ENCODE results near the gene INPP4B. TPM values are rescaled to one million over a fixed set of nuclear protein-coding genes. Genes with fewer than 3 reads are reported as not detected.
A peak's percentile ranks its signal among the peaks of the same experiment; 100 is the strongest.

The INPP4B gene
- total RNA-seq, 1 donor from 2014 or later = 12.0 TPM

GRCh38 chr4:142463206-142463605 lies 382.9 kb downstream of the INPP4B start:
- no peak for DNase-seq (ENCODE audit: low read depth)

DNA sequence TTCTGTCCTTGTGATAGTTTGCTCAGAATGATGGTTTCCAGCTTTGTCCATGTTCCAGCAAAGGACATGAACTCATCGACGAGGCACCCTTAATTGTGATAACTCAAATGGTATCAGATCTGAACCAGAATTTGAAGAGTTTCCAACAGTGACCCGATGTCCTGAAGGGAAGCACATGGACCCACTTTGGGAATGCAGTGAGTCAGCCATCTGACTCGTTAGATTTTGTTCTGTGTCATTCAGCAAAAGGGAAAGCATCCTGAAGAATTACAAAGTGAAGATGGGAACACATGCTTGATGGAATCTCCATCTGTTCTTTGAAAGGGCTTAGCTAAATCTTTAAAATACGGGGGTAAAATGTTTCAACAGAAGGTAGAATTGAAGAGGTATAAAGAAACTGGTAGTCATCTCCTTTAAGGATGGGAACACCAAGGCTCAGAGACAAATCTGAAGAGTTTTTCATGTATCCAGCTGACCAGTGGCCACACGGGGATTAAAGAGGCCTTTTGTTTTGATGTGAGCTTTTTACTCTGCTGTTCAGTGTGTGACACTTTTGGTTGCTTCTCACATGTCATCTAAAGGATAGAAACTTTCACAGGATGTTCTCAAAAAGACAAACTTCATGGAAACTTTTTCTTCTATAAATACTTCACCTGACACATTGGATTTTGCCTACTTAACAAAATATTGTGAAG lies 393.8 kb downstream of the INPP4B start:
- DNase-seq (ENCODE audit: low read depth) = no peak
- no peak for TF ChIP-seq CTCF (conservative IDR thresholded peaks at IDR 0.05; ENCODE audit: low read depth, low read length)
- H3K4me3 ChIP-seq (ENCODE audit: low read depth, low read length) = no peak overlapping the region

More at GRCh38 chr4:142463206-142463605, 382.9 kb downstream of the INPP4B start:
- H3K4me3 ChIP-seq (ENCODE audit: low read depth, low read length) = no peak overlapping the region
- no peak for TF ChIP-seq CTCF (conservative IDR thresholded peaks at IDR 0.05; ENCODE audit: low read depth, low read length)

DNA sequence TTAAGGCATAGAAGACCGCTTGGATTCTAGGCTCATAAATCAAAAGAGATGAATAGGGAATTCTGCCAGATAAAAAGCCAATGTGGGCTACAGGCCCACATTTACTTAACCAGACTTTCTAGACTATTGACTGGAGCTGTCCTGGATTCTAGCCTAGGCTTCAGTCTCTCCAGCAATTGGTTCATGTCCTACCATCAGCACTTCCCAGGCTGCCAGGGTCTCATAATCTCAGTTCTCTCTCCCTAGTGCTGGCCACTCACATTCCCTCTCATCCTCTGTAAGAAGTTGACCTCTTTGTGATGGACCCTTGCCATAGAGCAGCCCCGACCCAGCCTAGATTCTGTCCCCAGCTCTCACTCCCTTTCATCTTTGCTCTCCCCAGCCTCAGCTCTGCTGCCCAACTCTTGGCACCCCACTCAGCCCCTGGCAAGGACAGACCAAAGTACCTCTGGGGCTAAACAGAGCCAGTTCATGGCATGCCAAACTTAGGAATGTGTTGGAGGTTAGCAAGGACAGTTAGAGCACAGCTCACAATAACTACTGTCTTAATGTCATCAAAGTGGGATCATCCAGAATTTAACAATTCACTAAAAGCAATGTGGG lies 396.2 kb downstream of the INPP4B start:
- TF ChIP-seq CTCF (conservative IDR thresholded peaks at IDR 0.05; ENCODE audit: low read depth, low read length) = no peak
- DNase-seq (ENCODE audit: low read depth) = no peak

GRCh38 chr4:142447009-142447408 lies 399.1 kb downstream of the INPP4B start:
- no peak for TF ChIP-seq CTCF (conservative IDR thresholded peaks at IDR 0.05; ENCODE audit: low read depth, low read length)
- no peak for DNase-seq (ENCODE audit: low read depth)
- H3K4me3 ChIP-seq (ENCODE audit: low read depth, low read length) = no peak overlapping the region

More for the DNA sequence above, 396.2 kb downstream of the INPP4B start:
- H3K4me3 ChIP-seq (ENCODE audit: low read depth, low read length) = no peak overlapping the region

DNA sequence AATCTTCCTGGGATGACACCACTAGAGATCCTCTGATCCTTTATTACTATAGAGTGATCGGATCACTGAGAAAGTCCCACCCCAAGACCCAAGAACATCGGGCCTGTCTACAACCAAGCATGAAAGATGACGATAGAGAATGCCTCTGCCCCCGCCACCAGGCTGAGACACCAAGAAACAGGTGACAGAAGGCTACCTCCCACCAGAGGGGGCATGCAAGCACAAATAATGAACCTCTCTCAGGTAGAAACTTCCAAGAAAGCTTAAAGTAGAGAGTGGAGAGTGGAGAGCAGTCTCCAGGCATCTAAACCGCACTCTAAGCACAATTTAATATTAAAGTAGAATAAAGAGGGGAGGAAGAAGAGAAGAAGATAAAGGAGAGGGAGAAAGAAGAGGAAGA lies 402.6 kb downstream of the INPP4B start:
- no peak for DNase-seq (ENCODE audit: low read depth)
- H3K4me3 ChIP-seq (ENCODE audit: low read depth, low read length) = no peak overlapping the region
- peak; percentile 6 for TF ChIP-seq CTCF (conservative IDR thresholded peaks at IDR 0.05; ENCODE audit: low read depth, low read length)

DNA sequence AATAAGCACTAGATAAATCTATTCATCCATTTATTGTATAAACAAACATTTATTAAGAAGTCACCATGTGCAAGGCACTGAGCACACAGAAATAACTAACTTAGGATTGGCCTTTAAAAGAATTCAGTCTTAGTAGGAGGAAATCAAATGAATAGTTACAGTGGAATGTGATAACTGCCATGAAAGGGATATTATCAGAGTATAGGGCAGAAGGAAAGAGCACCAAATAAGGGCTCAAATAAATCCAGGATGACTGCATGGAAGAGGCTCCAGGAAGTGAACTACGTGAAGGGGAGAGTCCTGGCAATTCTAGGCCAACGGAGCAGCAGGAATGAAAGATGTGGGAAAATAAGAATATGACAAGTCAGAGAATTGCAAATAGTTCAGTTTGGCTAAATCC lies 406.0 kb downstream of the INPP4B start:
- no peak for TF ChIP-seq CTCF (conservative IDR thresholded peaks at IDR 0.05; ENCODE audit: low read depth, low read length)
- peak; percentile 7 for DNase-seq (ENCODE audit: low read depth)
- no peak overlapping the region for H3K4me3 ChIP-seq (ENCODE audit: low read depth, low read length)

Data from epithelial cell of proximal tubule (primary cell).